H1 (cell line): ENCODE data around the gene CILP. TPM values are rescaled to one million over a fixed set of nuclear protein-coding genes. Genes with fewer than 3 reads are reported as not detected.

Experiments used
- CBX5 ChIP-seq: fragments of 300-800, 300-1000 bp; sonication (generic); IDR thresholded peaks from 2 replicates; pipeline ENCODE4 v1.7.1; 2016; ENCODE audit warnings: antibody characterized with exemption, low read length, low read depth
- CBX8 ChIP-seq: fragments of 300-800, 300-1000 bp; sonication (generic); IDR thresholded peaks from 2 replicates; pipeline ENCODE4 v1.7.1; 2016; ENCODE audit warnings: low read depth, low read length, borderline replicate concordance
- TAF7 ChIP-seq: optimal IDR thresholded peaks from 2 replicates; pipeline ENCODE3; 2011; ENCODE audit warnings: low read depth, mild to moderate bottlenecking, inconsistent platforms, low read length, moderate library complexity, borderline replicate concordance
- polyA plus RNA-seq, 7 experiments: library from polyadenylated mRNA; depleted of rRNA in 3 of 7; stranded (reverse) in 5 of 7; unstranded in 2 of 7; fragments of >200 nt in 5 of 7; fragments of 200-250 nt in 2 of 7; gene quantifications; 1 replicate in 5 of 7; 2 replicates in 1 of 7; 4 replicates in 1 of 7; pipeline versions ENCODE4 v1.2.1 to v1.2.3, GENCODE V29; 2011 to 2013; ENCODE audit warnings: missing spikeins in 2 of 7, mixed read lengths in 2 of 7
- total RNA-seq: library from RNA; stranded (reverse); fragmentation: NEBNext Ultra II Directional; extraction: Animal tissue kit (Norgen Biotek cat#: 25700); gene quantifications from 2 replicates; pipeline ENCODE4 v1.2.1, GENCODE V29; 2021

Gene CILP
- total and polyA plus RNA-seq, 2 of the 8 experiments (the other 6 are each of a cell fraction or from before 2014, with no cell fraction given): 0.02 TPM; not detected in 1

- TF ChIP-seq CBX8 (no peak), TAF7 (no peak), CBX5 (no peak)
These were observed 2.6 kb downstream of the CILP start (continued) for GRCh38 chr15:65208647-65209046.
